Measurements from ENCODE around the gene NSMCE4A. TPM values are rescaled to one million over a fixed set of nuclear protein-coding genes. Genes with fewer than 3 reads are reported as not detected.

Gene NSMCE4A
- total RNA-seq, 1 donor from 2014 or later = 52.9 TPM

GRCh38 chr10:121959671-121960070 lies 15.3 kb downstream of the NSMCE4A start:
- Mint-ChIP-seq H3K4me3 (no peak overlapping the region), H3K27me3 (no peaks in the 10 kb centered on the region), H3K9me3 (no peaks in the 10 kb centered on the region), H3K36me3 (peaks cover 31% of the 10 kb centered on the region), H3K4me1 (ENCODE audit: unreplicated experiment) (no peaks in the 10 kb centered on the region), H3K27ac (no peak overlapping the region)
- no peak for DNase-seq (ENCODE audit: extremely low spot score, unreplicated experiment)
- TF ChIP-seq CTCF (conservative IDR thresholded peaks at IDR 0.05) = no peak

- Mint-ChIP-seq H3K36me3 (peaks cover 35% of the 10 kb centered on the region), H3K4me1 (ENCODE audit: unreplicated experiment) (no peaks in the 10 kb centered on the region), H3K27me3 (no peaks in the 10 kb centered on the region), H3K27ac (no peak overlapping the region), H3K9me3 (no peaks in the 10 kb centered on the region), H3K4me3 (no peak overlapping the region)
- no peak for TF ChIP-seq CTCF (conservative IDR thresholded peaks at IDR 0.05)
- DNase-seq (ENCODE audit: extremely low spot score, unreplicated experiment) = no peak
Observed at GRCh38 chr10:121956111-121957061, 18.6 kb downstream of the NSMCE4A start.

- H3K36me3 Mint-ChIP-seq = peaks cover 36% of the 10 kb centered on the region
- no peaks in the 10 kb centered on the region for H3K9me3 Mint-ChIP-seq
- peaks cover 10% of the 10 kb centered on the region for H3K4me1 Mint-ChIP-seq (ENCODE audit: unreplicated experiment)
- TF ChIP-seq CTCF (conservative IDR thresholded peaks at IDR 0.05) = no peak
- no peak overlapping the region for H3K27ac Mint-ChIP-seq
- no peaks in the 10 kb centered on the region for H3K27me3 Mint-ChIP-seq
- no peak for DNase-seq (ENCODE audit: extremely low spot score, unreplicated experiment)
- H3K4me3 Mint-ChIP-seq = no peak overlapping the region
Observed at GRCh38 chr10:121952226-121952625, 22.8 kb downstream of the NSMCE4A start.

- Mint-ChIP-seq H3K27me3 (no peaks in the 10 kb centered on the region), H3K9me3 (no peaks in the 10 kb centered on the region), H3K4me1 (ENCODE audit: unreplicated experiment) (peaks cover 10% of the 10 kb centered on the region), H3K36me3 (peaks cover 18% of the 10 kb centered on the region), H3K4me3 (no peak overlapping the region), H3K27ac (no peak overlapping the region)
- no peak for TF ChIP-seq CTCF (conservative IDR thresholded peaks at IDR 0.05)
- no peak for DNase-seq (ENCODE audit: extremely low spot score, unreplicated experiment)
Observed at GRCh38 chr10:121949451-121949850, 25.6 kb downstream of the NSMCE4A start.

- no peak overlapping the region for H3K27ac Mint-ChIP-seq
- H3K4me3 Mint-ChIP-seq = no peak overlapping the region
- DNase-seq (ENCODE audit: extremely low spot score, unreplicated experiment) = no peak
- no peak for TF ChIP-seq CTCF (conservative IDR thresholded peaks at IDR 0.05)
- H3K36me3 Mint-ChIP-seq = peaks cover 18% of the 10 kb centered on the region
- H3K9me3 Mint-ChIP-seq = no peaks in the 10 kb centered on the region
- H3K27me3 Mint-ChIP-seq = no peaks in the 10 kb centered on the region
- H3K4me1 Mint-ChIP-seq (ENCODE audit: unreplicated experiment) = peaks cover 10% of the 10 kb centered on the region
Observed at GRCh38 chr10:121949049-121949448, 26.0 kb downstream of the NSMCE4A start.

Data from type B pancreatic cell (in vitro differentiated cells).